NOMO-1 treated with DMSO at 0.1 percent for 48 hours (cell line): ENCODE results near the gene LCE1B.

Experiments used
- DNase-seq: peaks from one replicate; lab custom pipeline; 2025; ENCODE audit not compliant: unreplicated experiment; lab: John Stamatoyannopoulos, UW

The LCE1B gene

GRCh38 chr1:152860129-152860528 is 48.4 kb downstream of the LCE1B start:
- no peak for DNase-seq

GRCh38 chr1:152861374-152861773 is 49.6 kb downstream of the LCE1B start:
- no peak for DNase-seq
